ENCODE data around the gene ATP6AP1.
"Not testable (repeated sequence)": the region's sequence is repeated elsewhere in the genome, so short reads cannot be mapped to it uniquely, and the experiment has no call there.

DNA sequence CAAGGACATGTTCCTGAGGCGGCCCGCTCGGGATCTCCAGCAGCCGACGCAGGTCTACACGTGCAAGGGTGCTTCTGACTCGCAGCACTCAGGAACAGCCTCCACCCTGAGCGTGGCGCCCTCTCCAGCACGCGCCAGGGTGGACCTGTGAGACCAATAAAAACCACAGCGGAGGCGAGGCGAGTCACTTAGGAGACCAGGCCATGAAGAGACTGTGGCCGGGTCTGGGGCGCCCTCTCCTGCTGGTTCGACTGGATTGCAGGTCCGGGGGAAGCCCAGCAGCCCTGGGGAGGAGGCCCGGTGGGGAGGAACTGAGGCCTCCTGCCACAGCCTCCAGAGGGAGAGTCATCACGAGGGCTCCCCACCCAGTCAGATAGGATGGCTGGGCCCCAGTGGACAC, 40.4 kb upstream of the ATP6AP1 start:
- TF ChIP-seq POLR2AphosphoS5 (IDR thresholded peaks at IDR 0.05; ENCODE audit: low read depth, low read length); POLR2A (IDR thresholded peaks at IDR 0.05; ENCODE audit: low read depth, low read length); TAF1 (IDR thresholded peaks at IDR 0.05; ENCODE audit: borderline replicate concordance, low read depth, low read length): not testable (repeated sequence)

Measured in GM12892 (cell line).